A549 (cell line): ENCODE data around the gene SPC24.

Experiments
- CEBPB ChIP-seq, 2 experiments: fragments of >200 bp in 1 of 2; sonication (Bioruptor Twin) in 1 of 2; formaldehyde crosslinking in 1 of 2; IDR thresholded peaks; 2 replicates each; pipeline ENCODE4 v1.6.1; 2012 to 2016
- CTCF ChIP-seq: fragments of >200 bp; sonication (Bioruptor Twin); formaldehyde crosslinking; IDR thresholded peaks from 3 replicates; pipeline ENCODE4 v1.5.1; 2016
- JUN ChIP-seq, 2 experiments: fragments of >200 bp; sonication (Bioruptor Twin); formaldehyde crosslinking; IDR thresholded peaks; 2 replicates in 1 of 2; 3 replicates in 1 of 2; pipeline ENCODE4 v1.6.1; 2016 to 2017
- KDM1A ChIP-seq: fragments of 200-600 bp; sonication (generic); IDR thresholded peaks from 2 replicates; pipeline ENCODE4 v1.6.1; 2016; ENCODE audit warnings: low read depth, mild to moderate bottlenecking
- KDM5A ChIP-seq: fragments of 200-600 bp; sonication (generic); IDR thresholded peaks from 2 replicates; pipeline ENCODE4 v1.6.1; 2016; ENCODE audit warnings: antibody characterized with exemption, mild to moderate bottlenecking
- MAX ChIP-seq: IDR thresholded peaks from 2 replicates; pipeline ENCODE4 v1.6.1; 2012
- NFE2L2 ChIP-seq: fragments of 150-350 bp; conservative IDR thresholded peaks from 2 replicates; pipeline ENCODE4 v1.6.1; 2014; ENCODE audit warnings: low read length
- POLR2A ChIP-seq: IDR thresholded peaks from 2 replicates; pipeline ENCODE4 v1.6.1; 2012; ENCODE audit warnings: mild to moderate bottlenecking, low read length
- REST ChIP-seq: fragments of 200-600 bp; sonication (generic); IDR thresholded peaks from 2 replicates; pipeline ENCODE4 v1.6.1; 2016; ENCODE audit warnings: antibody characterized with exemption, mild to moderate bottlenecking, moderate library complexity
- RFX5 ChIP-seq: fragments of 450-650 bp; IDR thresholded peaks from 2 replicates; pipeline ENCODE4 v1.7.1; 2014; ENCODE audit warnings: antibody characterized with exemption, mild to moderate bottlenecking, moderate library complexity

- TF ChIP-seq NFE2L2 (no peak), REST (no peak), MAX (peak; percentile 43; the same call in 1 of the 2 replicates), CTCF (peak; percentile 80), RFX5 (no peak), JUN (IDR thresholded peaks at IDR 0.05) (peak in 1 of 2 experiments; percentile 38; a peak in 2 of 5 replicates), POLR2A (no peak), KDM5A (no peak), KDM1A (no peak), CEBPB (IDR thresholded peaks at IDR 0.05) (no peak)
These were observed 47.9 kb upstream of the SPC24 start for GRCh38 chr19:11203194-11204075.
